ENCODE results near the gene MBD6. TPM values are rescaled to one million over a fixed set of nuclear protein-coding genes. Genes with fewer than 3 reads are reported as not detected.
A peak's percentile ranks its signal among the peaks of the same experiment; 100 is the strongest.
"Not testable (repeated sequence)": the region's sequence is repeated elsewhere in the genome, so short reads cannot be mapped to it uniquely, and the experiment has no call there.

The MBD6 gene
- total and polyA plus RNA-seq, 7 donors: 13.5 to 52.8 (median 16.2) TPM

DNA sequence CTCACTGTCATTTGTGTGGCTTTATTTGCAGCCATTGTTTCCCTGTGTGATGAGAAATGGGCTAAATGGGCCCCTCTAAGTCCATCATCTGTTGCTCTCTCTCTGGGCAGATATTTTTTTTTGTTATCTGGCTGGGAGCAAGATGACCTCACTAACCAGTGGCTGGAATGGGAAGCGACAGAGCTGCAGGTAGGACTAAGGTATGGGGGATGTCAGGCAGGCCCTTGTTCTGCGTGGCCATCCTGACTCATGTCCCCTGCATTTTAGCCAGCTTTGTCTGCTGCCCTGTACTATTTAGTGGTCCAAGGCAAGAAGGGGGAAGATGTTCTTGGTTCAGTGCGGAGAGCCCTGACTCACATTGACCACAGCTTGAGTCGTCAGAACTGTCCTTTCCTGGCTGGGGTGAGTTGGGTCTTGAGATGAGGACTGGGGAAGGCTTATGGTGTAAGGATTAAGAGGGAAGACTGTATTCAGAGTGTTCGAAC lies 33.4 kb upstream of the MBD6 start:
- Histone ChIP-seq H3K27me3 (no peaks in the 10 kb centered on the region), H3K4me1 (peaks cover 0 to 22% (median 13%) of the 10 kb centered on the region in 4 donors), H3K27ac (peak overlapping the region in 1 of 4 donors; percentile 87), H3K9me3 (no peaks in the 10 kb centered on the region), H3K36me3 (peaks cover 19 to 44% (median 22%) of the 10 kb centered on the region in 4 donors), H3K4me3 (peak overlapping the region in 2 of 4 donors; percentile 80 to 97)
- TF ChIP-seq, protein P1, sequence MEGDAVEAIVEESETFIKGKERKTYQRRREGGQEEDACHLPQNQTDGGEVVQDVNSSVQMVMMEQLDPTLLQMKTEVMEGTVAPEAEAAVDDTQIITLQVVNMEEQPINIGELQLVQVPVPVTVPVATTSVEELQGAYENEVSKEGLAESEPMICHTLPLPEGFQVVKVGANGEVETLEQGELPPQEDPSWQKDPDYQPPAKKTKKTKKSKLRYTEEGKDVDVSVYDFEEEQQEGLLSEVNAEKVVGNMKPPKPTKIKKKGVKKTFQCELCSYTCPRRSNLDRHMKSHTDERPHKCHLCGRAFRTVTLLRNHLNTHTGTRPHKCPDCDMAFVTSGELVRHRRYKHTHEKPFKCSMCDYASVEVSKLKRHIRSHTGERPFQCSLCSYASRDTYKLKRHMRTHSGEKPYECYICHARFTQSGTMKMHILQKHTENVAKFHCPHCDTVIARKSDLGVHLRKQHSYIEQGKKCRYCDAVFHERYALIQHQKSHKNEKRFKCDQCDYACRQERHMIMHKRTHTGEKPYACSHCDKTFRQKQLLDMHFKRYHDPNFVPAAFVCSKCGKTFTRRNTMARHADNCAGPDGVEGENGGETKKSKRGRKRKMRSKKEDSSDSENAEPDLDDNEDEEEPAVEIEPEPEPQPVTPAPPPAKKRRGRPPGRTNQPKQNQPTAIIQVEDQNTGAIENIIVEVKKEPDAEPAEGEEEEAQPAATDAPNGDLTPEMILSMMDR (IDR thresholded peaks at IDR 0.05): no peak
- TF ChIP-seq POLR2AphosphoS5 (IDR thresholded peaks at IDR 0.05) (no peak), EP300 (IDR thresholded peaks at IDR 0.05) (no peak), POLR2A (IDR thresholded peaks at IDR 0.05) (no peak)
- intact Hi-C loops (cut with DNase I): loop anchor here (5.0 kb wide), 1 partner anchor 33 kb away; the partner anchor contains the start of genes DDIT3 and MBD6
- DNase-seq: no peak
- 90 to 91% methylated on average over 5 of the region's 5 CpGs for WGBS, 2 donors

DNA sequence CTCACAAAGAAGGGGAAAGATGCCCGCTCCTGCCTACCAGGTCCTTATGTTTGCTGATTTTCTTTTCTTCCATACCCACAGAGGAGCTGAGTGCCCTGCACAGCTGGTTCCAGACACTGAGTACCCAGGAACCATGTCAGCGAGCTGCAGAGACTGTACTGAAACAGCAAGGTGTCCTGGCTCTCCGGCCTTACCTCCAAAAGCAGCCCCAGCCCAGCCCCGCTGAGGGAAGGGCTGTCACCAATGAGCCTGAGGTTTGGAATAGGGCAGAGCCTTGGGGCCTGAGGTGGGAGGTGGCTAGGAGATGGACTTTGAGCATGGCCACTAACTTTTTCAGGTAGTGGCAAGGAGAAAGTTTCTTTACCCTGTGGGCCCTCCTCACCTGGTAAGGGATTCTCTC lies 32.5 kb upstream of the MBD6 start:
- WGBS, 2 donors: 97 to 98% methylated on average over 4 of the region's 4 CpGs
- no peak for TF ChIP-seq EP300 (IDR thresholded peaks at IDR 0.05)
- TF ChIP-seq, protein P1 (IDR thresholded peaks at IDR 0.05): no peak
- TF ChIP-seq POLR2AphosphoS5 (IDR thresholded peaks at IDR 0.05): no peak
- TF ChIP-seq POLR2A (IDR thresholded peaks at IDR 0.05): no peak
- H3K36me3 ChIP-seq: peaks cover 19 to 48% (median 22%) of the 10 kb centered on the region in 4 donors
- no peak overlapping the region for H3K27ac ChIP-seq
- no peaks in the 10 kb centered on the region for H3K9me3 ChIP-seq
- intact Hi-C loops (cut with DNase I): no loop called here
- H3K4me3 ChIP-seq: no peak overlapping the region
- H3K4me1 ChIP-seq: peaks cover 0 to 22% (median 13%) of the 10 kb centered on the region in 4 donors
- no peak for DNase-seq
- H3K27me3 ChIP-seq: no peaks in the 10 kb centered on the region

- Histone ChIP-seq H3K36me3 (peaks cover 19 to 62% (median 22%) of the 10 kb centered on the region in 4 donors), H3K27ac (no peak overlapping the region), H3K27me3 (no peaks in the 10 kb centered on the region), H3K9me3 (no peaks in the 10 kb centered on the region), H3K4me3 (no peak overlapping the region), H3K4me1 (peaks cover 0 to 22% (median 13%) of the 10 kb centered on the region in 4 donors)
- TF ChIP-seq POLR2A (IDR thresholded peaks at IDR 0.05) (no peak), EP300 (IDR thresholded peaks at IDR 0.05) (no peak), POLR2AphosphoS5 (IDR thresholded peaks at IDR 0.05) (no peak)
- TF ChIP-seq, protein P1 (IDR thresholded peaks at IDR 0.05): no peak
- 91 to 92% methylated on average over 15 of the region's 15 CpGs for WGBS, 2 donors
- DNase-seq: no peak
- intact Hi-C loops (cut with DNase I): no loop called here
Observed at GRCh38 chr12:57491393-57492280, 31.0 kb upstream of the MBD6 start.

- DNase-seq; H3K27me3 ChIP-seq; H3K4me3 ChIP-seq; H3K4me1 ChIP-seq; H3K9me3 ChIP-seq; H3K27ac ChIP-seq; intact Hi-C loops (cut with DNase I): not testable (repeated sequence)
- WGBS, 2 donors: 97% methylated on average over 45 of the region's 48 CpGs
- H3K36me3 ChIP-seq: peaks cover 24 to 85% (median 36%) of the 10 kb centered on the region in 4 donors
Observed at GRCh38 chr12:57495051-57495701, 27.4 kb upstream of the MBD6 start.

- intact Hi-C loops (cut with DNase I): no loop called here
- Histone ChIP-seq H3K4me3 (no peak overlapping the region), H3K9me3 (no peaks in the 10 kb centered on the region), H3K36me3 (peaks cover 24 to 85% (median 35%) of the 10 kb centered on the region in 4 donors), H3K27me3 (no peaks in the 10 kb centered on the region), H3K4me1 (no peaks in the 10 kb centered on the region), H3K27ac (no peak overlapping the region)
- TF ChIP-seq EP300 (IDR thresholded peaks at IDR 0.05) (no peak), POLR2A (IDR thresholded peaks at IDR 0.05) (no peak), POLR2AphosphoS5 (IDR thresholded peaks at IDR 0.05) (no peak)
- TF ChIP-seq, protein P1 (IDR thresholded peaks at IDR 0.05): no peak
- DNase-seq: no peak
Observed at GRCh38 chr12:57496822-57497221, 25.8 kb upstream of the MBD6 start.
